Astrocyte (in vitro differentiated cells and primary cell): ENCODE measurements around the gene SNRPA. TPM values are rescaled to one million over a fixed set of nuclear protein-coding genes. Genes with fewer than 3 reads are reported as not detected.

ENCODE experiments used
- DNase-seq: peaks from one replicate; pipeline ENCODE4 v3.0.0-alpha.2; 2010; ENCODE audit warnings: low read depth
- FAIRE-seq: peaks from 2 replicates; lab custom pipeline; 2011; peaks lifted over from hg19 to GRCh38; lab: Jason Lieb, UNC
- H2AFZ ChIP-seq: 2 replicates; pipeline ENCODE4 v1.6.0; 2012; ENCODE audit warnings: low read depth, low read length, inconsistent platforms
- H3K27ac ChIP-seq: 2 replicates; pipeline ENCODE4 v1.5.1; 2011; ENCODE audit warnings: low read depth, low read length, inconsistent platforms
- H3K27me3 ChIP-seq: 2 replicates; pipeline ENCODE4 v1.6.0; 2011; ENCODE audit warnings: low read length, inconsistent platforms; ENCODE audit not compliant: insufficient read depth
- H3K36me3 ChIP-seq: 2 replicates; pipeline ENCODE4 v1.5.1; 2011; ENCODE audit warnings: low read length, inconsistent platforms; ENCODE audit not compliant: insufficient read depth
- H3K4me1 ChIP-seq: 2 replicates; pipeline ENCODE4 v1.5.1; 2011; ENCODE audit warnings: low read length, inconsistent platforms; ENCODE audit not compliant: insufficient read depth
- H3K4me2 ChIP-seq: 2 replicates; pipeline ENCODE4 v1.6.0; 2012; ENCODE audit warnings: low read length, inconsistent platforms
- H3K4me3 ChIP-seq: 2 replicates; pipeline ENCODE4 v1.5.1; 2011; ENCODE audit warnings: low read depth, mild to moderate bottlenecking, low read length, inconsistent platforms; ENCODE audit not compliant: insufficient read depth
- H3K79me2 ChIP-seq: 2 replicates; pipeline ENCODE4 v1.6.0; 2012; ENCODE audit warnings: mild to moderate bottlenecking, low read length, inconsistent platforms; ENCODE audit not compliant: insufficient read depth
- H3K9ac ChIP-seq: 2 replicates; pipeline ENCODE4 v1.6.0; 2012; ENCODE audit warnings: mild to moderate bottlenecking, low read length, inconsistent platforms
- H3K9me3 ChIP-seq: 2 replicates; pipeline ENCODE4 v1.5.1; 2012; ENCODE audit warnings: low read depth, mild to moderate bottlenecking, low read length, inconsistent platforms; ENCODE audit not compliant: insufficient read depth
- H4K20me1 ChIP-seq: 2 replicates; pipeline ENCODE4 v1.6.0; 2012; ENCODE audit warnings: low read length, inconsistent platforms; ENCODE audit not compliant: insufficient read depth
- H3K27ac Mint-ChIP-seq: one replicate; pipeline ENCODE4 v1.8.0; 2021; ENCODE audit warnings: mild to moderate bottlenecking, mixed read lengths; ENCODE audit not compliant: unreplicated experiment
- H3K27me3 Mint-ChIP-seq: one replicate; pipeline ENCODE4 v1.8.0; 2021; ENCODE audit warnings: low read depth, mixed read lengths; ENCODE audit not compliant: unreplicated experiment
- H3K36me3 Mint-ChIP-seq: one replicate; pipeline ENCODE4 v1.8.0; 2021; ENCODE audit warnings: low read depth, mixed read lengths; ENCODE audit not compliant: unreplicated experiment
- H3K4me1 Mint-ChIP-seq: one replicate; pipeline ENCODE4 v1.8.0; 2021; ENCODE audit warnings: low read depth, mixed read lengths; ENCODE audit not compliant: unreplicated experiment
- H3K4me3 Mint-ChIP-seq: one replicate; pipeline ENCODE4 v1.8.0; 2021; ENCODE audit warnings: mild to moderate bottlenecking, moderate library complexity, mixed read lengths; ENCODE audit not compliant: unreplicated experiment
- H3K9me3 Mint-ChIP-seq: one replicate; pipeline ENCODE4 v1.8.0; 2021; ENCODE audit warnings: mild to moderate bottlenecking, mixed read lengths; ENCODE audit not compliant: unreplicated experiment
- CTCF ChIP-seq: IDR thresholded peaks from 2 replicates; pipeline ENCODE4 v1.5.1; 2011; ENCODE audit warnings: low read depth, mild to moderate bottlenecking, inconsistent platforms, low read length, moderate library complexity; ENCODE audit not compliant: insufficient read depth
- EZH2 ChIP-seq: IDR thresholded peaks from 2 replicates; pipeline ENCODE4 v1.6.1; 2012; ENCODE audit warnings: mild to moderate bottlenecking, low read length, inconsistent platforms; ENCODE audit not compliant: insufficient read depth
- total RNA-seq: library from RNA; stranded (reverse); gene quantifications from 2 replicates; pipeline ENCODE4 v1.2.1, GENCODE V29; 2021

SNRPA gene
- total RNA-seq, 1 donor from 2014 or later = 67.0 TPM

- H2AFZ ChIP-seq = no peak within 1 kb of the TSS
- DNase-seq (no peak), FAIRE-seq (no peak)
- H3K27ac ChIP-seq = no peak within 1 kb of the TSS
- no peak for TF ChIP-seq CTCF
- TF ChIP-seq EZH2 = no peak
- no peaks in the 10 kb centered on the region for H3K27me3 ChIP-seq
- peak within 1 kb of the TSS; percentile 48 for H3K4me2 ChIP-seq
- H3K4me1 ChIP-seq = peaks cover 22% of the 10 kb centered on the region
- Mint-ChIP-seq H3K4me3 (peak within 1 kb of the TSS; percentile 68), H3K27ac (peak within 1 kb of the TSS; percentile 53), H3K36me3 (peaks cover 16% of the 10 kb centered on the region), H3K27me3 (no peaks in the 10 kb centered on the region), H3K9me3 (peaks cover 3% of the 10 kb centered on the region), H3K4me1 (peaks cover 10% of the 10 kb centered on the region)
- no peaks in the 10 kb centered on the region for H3K36me3 ChIP-seq
- no peaks in the 10 kb centered on the region for H3K79me2 ChIP-seq
- H3K4me3 ChIP-seq = no peak within 1 kb of the TSS
- H3K9ac ChIP-seq = no peak within 1 kb of the TSS
- H3K9me3 ChIP-seq = no peaks in the 10 kb centered on the region
- H4K20me1 ChIP-seq = peaks cover 2% of the 10 kb centered on the region
These were observed 24.1 kb downstream of the SNRPA start, which contains the start of gene MIA for GRCh38 chr19:40774916-40775631. TSS of gene MIA (plus strand) at chr19:40775521. CDS start at chr19:40775543, 22 bp downstream.

GRCh38 chr19:40775632-40776022, 24.6 kb downstream of the SNRPA start:
- no peak for FAIRE-seq
- no peaks in the 10 kb centered on the region for H3K27me3 Mint-ChIP-seq
- no peaks in the 10 kb centered on the region for H3K9me3 ChIP-seq
- no peak overlapping the region for H3K4me2 ChIP-seq
- no peak overlapping the region for H3K4me3 Mint-ChIP-seq
- peak overlapping the region; percentile 53 for H3K27ac Mint-ChIP-seq
- no peaks in the 10 kb centered on the region for H3K79me2 ChIP-seq
- TF ChIP-seq EZH2 (no peak), CTCF (no peak)
- H3K9ac ChIP-seq = no peak overlapping the region
- peaks cover 22% of the 10 kb centered on the region for H3K4me1 ChIP-seq
- H3K36me3 Mint-ChIP-seq = peaks cover 13% of the 10 kb centered on the region
- H4K20me1 ChIP-seq = peaks cover 2% of the 10 kb centered on the region
- H3K27ac ChIP-seq = no peak overlapping the region
- H3K4me1 Mint-ChIP-seq = peaks cover 10% of the 10 kb centered on the region
- no peak overlapping the region for H3K4me3 ChIP-seq
- H3K27me3 ChIP-seq = no peaks in the 10 kb centered on the region
- no peaks in the 10 kb centered on the region for H3K36me3 ChIP-seq
- DNase-seq = no peak
- H2AFZ ChIP-seq = no peak overlapping the region
- H3K9me3 Mint-ChIP-seq = peaks cover 3% of the 10 kb centered on the region

GRCh38 chr19:40776364-40776763, 25.4 kb downstream of the SNRPA start:
- Mint-ChIP-seq H3K4me3 (peak overlapping the region; percentile 68), H3K27me3 (no peaks in the 10 kb centered on the region)
- no peak overlapping the region for H3K4me2 ChIP-seq

More at GRCh38 chr19:40776364-40776763, 25.4 kb downstream of the SNRPA start:
- peaks cover 8% of the 10 kb centered on the region for H3K36me3 Mint-ChIP-seq
- Histone ChIP-seq H4K20me1 (peaks cover 2% of the 10 kb centered on the region), H3K36me3 (no peaks in the 10 kb centered on the region), H2AFZ (no peak overlapping the region), H3K27ac (no peak overlapping the region), H3K9ac (no peak overlapping the region), H3K79me2 (no peaks in the 10 kb centered on the region), H3K4me3 (no peak overlapping the region), H3K9me3 (no peaks in the 10 kb centered on the region), H3K4me1 (peaks cover 22% of the 10 kb centered on the region), H3K27me3 (no peaks in the 10 kb centered on the region)
- H3K4me1 Mint-ChIP-seq = peaks cover 10% of the 10 kb centered on the region
- no peak for FAIRE-seq
- no peaks in the 10 kb centered on the region for H3K9me3 Mint-ChIP-seq
- DNase-seq = no peak
- no peak overlapping the region for H3K27ac Mint-ChIP-seq
- no peak for TF ChIP-seq EZH2
- no peak for TF ChIP-seq CTCF
